Medulla oblongata (tissue), 1 donor: Measurements from ENCODE around the gene CD69.

Source experiments
- DNase-seq: peaks from one replicate; pipeline ENCODE4 v3.0.0-alpha.2; 2015; ENCODE audit errors: extremely low spot score

The CD69 gene

GRCh38 chr12:9760699-9761418, at the start of gene CD69:
TSS of gene CD69 (minus strand) at chr12:9760901. CDS start at chr12:9760820, 81 bp downstream.
- DNase-seq: peak; percentile 74

DNA sequence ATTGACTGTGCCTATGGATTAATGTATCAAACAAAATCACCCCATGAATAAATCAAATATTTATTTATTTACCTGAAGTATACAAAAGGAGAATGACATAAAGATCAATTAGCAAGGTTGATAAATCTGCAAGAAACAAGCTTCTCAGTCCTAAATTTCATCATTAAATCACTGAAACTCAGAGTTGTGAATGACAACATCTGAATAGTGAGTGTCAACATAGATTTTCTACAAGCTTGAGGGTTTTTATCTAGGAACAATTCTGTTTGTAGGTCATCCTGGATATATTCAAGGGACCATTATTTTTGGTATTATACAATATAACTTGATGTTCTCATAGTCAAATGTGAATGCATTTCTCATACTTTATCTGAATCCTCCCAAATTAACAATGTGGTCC, 49.2 kb upstream of the CD69 start:
- no peak for DNase-seq

DNA sequence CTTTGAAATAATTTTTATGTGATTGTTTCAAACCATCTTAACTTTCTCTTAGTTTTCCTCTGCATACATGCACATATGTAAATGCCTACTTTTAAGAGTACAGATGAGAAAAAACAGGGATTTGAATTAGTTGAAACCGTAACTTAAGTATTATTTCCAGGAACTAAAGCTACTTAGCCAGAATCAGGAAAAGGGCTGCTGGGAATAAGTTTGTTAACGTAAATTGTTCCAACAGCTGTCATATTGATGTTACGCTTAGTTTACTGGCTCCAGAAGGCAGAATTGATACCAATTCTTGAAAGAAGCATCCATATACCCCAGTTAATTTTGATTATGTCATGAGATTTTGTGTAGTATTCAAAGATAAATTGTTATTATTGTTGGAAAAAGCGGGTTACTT, 48.6 kb upstream of the CD69 start:
- no peak for DNase-seq

GRCh38 chr12:9808504-9808903, 47.8 kb upstream of the CD69 start:
- DNase-seq: no peak

DNA sequence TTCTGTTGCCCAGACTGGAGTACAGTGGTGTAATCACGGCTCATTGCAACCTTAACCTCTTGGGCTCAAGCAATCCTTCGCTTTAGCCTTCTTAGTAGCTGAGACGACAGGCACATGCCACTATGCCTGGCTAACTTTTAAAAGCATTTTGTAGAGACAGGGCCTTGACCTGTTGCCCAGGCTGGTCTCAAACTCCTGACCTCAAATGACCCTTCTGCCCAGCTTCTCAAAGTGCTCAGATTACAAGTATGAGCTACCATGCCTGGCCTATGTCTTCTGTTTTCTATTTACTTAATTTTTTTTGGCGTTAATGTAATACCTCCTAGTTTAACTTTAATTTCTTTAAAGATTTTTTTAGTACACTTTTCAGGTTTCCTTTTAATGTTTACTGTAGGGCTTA, 46.0 kb upstream of the CD69 start:
- DNase-seq: no peak

- no peak for DNase-seq
Measured at GRCh38 chr12:9805883-9806282, 45.2 kb upstream of the CD69 start.

- DNase-seq: no peak
Measured at GRCh38 chr12:9799961-9800360, 39.3 kb upstream of the CD69 start.

DNA sequence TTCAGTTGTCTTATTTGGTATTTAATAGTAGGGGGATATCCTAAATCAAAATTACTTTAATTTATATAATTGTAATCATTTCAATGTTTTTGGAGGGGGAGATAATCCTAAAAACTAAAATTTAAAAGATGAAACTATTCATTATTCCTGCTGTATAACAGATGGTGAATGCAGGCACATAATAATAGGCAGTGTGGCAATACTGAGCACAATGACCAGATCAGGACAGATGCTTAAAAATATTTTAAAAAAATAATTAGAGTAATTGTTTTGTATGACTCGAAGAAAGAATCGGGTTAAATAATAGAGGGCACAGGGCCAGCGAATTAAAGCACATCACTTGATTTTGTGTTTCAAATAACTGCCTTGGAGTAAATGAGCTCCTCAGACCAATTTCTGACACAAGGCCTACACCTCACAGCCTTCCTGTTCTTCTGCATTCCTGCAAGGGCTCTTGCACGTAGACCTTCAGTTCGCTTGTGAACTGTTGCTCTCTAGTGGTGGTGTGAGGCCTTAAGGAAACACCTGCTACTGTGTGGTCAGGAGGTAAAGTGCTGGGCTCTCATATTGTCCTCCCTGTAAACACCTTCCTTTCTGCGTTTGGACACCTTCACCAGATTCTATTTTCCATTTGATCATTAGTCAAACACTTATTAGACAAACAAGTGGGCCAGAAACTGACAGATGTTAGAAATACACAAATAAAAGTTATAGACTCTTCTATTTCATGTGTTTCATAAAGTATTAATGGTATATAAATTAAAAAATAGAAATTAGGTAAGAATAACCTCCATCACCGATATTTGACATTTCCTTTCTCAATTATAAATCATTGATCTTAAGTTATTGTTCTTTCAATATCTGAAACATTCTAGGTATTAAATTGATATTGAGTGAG, 37.3 kb upstream of the CD69 start:
- DNase-seq: peak; percentile 65

GRCh38 chr12:9796971-9797370, 36.3 kb upstream of the CD69 start:
- DNase-seq: no peak

GRCh38 chr12:9796346-9796745, 35.6 kb upstream of the CD69 start:
- no peak for DNase-seq

DNA sequence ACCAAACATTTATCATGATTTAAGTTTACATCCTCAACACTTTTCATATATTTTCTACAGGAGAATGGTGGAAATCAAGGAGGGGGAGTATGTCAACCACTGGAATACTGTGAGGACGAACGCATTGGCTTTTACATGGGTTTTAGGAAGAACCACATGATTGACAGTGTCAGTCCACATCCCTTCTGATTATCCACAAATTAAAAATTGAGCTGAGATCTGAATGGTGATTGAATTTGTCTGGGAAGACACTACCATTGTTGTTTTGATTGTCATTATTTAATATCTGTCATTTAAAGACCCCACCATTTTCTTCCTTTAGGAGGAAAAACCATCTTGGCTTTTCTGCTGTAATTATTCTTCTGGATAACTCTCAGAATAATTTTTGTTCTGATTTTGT, 35.2 kb upstream of the CD69 start:
- no peak for DNase-seq

DNA sequence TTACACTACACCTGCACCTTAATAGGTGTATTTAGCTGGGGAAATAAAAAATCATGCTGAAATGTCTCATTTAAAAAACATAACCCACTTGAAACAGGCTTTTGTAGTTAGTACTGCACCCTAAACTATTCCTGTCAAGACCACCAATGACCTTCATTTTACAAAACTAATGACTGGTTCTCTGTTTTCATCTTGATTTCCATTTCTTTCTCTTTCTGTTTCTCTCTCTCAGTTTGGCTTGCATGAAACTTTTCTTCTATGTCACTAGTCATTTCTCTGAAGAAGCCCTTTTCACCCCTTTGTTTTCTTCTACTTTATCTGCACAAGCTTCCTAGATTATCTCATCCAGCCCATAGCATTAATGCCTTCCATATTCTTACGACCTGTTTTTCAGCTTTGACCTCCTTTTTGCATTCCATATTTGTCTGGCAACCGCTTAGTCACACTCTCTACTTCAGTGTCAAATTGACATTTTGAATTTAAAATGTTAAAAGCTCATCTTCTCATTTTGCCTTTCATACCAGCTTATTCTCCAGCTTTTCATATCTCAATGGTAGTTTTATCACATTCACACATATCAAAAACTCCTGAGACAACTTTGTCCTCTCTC, 33.9 kb upstream of the CD69 start:
- no peak for DNase-seq

DNA sequence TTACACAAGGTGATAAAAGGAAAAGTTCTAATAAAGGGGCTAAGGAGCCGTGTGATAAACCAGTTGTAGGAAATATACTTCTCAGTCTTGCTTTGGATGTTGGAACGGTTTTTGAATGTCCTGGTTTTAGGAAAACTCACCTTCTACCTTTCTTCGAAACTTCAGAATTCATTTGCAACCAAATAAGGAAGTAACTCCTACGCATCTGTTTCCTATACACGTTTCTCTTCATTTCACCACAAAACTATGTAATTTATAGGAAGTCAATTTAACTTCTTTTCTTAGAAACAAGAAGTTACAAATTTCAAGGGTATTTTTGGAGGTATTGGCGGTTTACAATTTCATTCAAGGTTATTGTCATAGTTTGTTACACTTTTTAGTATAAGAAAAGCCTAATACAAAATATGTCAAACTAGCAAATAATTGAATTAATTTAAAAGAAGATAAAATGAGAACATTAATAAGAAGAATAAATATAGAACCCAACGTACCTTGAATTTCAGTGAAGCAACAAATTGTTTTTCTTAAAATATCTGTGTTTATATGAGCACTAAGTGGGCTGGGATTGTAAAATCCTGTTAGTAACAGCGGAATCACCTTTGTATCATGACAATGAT, 33.2 kb upstream of the CD69 start:
- DNase-seq: no peak

DNA sequence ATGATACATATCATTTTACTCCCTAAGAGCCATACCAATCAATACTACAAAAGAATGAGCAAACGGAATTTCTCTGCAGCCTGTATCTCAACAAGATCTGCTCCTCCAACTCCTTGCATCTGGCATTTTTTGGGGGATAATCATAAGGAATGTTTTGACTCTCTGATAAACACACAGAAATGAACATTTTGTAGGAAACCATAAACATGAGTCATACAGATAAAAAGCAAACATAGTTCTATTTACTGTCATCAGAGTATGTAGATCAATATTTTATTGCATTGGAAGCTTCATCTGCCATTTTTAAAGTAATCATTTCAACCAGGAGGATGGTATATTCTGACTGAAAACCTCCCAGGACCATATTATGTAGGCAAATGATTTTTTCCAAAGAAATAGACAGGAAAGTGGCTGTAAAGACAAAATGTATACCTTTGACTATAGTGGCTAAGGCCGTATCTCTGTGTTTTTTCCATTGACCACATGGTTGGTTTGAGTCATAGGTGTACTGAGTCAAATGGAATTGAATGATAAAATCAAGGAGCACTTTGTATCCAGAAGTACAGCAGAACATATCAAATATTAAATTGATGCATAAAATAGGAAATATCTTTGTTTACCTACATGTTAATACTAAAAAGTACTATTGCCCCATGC, 32.4 kb upstream of the CD69 start:
- no peak for DNase-seq

- no peak for DNase-seq
Measured at GRCh38 chr12:9792185-9792900, 31.6 kb upstream of the CD69 start.

DNA sequence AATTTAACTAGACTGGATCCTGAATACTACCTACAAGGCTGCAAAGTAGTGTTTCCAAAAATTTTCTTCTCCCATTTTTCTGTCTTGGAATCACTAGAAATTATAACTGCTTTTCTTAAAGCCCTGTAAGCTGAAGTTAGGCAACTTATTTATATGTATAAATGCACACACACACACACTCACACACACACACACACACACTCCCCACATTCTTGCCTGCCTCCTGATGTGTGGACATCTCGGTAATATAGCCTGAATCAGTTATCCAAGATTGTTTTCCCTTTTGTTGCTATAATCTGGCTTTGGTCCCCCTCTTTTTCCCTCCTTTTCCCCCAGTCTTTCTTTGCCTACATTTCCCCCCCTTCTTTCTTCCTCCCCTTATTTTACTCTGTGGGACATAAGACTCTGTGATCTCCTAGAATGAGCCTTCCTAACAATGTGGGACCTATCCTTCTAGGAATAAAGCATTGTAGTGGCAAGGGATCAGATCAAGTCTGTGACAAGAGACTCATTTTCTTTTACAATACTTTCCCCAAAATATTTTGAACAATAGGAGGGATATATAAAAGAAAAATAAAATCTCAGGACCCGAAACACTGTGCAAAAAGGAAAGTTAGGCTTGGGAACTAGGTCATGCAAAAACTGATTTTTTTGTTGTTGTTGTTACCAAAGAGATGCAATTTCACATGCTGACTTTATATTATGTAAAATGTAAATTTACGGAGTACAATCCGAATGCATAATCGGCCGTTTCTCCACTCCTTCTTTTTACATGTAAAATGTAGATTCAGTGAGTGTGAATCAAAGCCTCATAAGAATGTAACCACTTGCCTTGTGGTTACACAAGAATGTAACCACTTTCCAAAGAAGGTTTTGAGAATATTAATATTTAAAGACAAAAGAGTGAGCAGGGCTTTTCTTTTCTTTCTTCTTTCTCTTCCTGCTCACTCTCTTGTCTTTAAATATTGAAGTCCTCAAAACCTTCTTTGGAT, 26.3 kb upstream of the CD69 start:
- DNase-seq: no peak

GRCh38 chr12:9784816-9785215, 24.1 kb upstream of the CD69 start:
- no peak for DNase-seq

- no peak for DNase-seq
Measured at GRCh38 chr12:9784326-9784725, 23.6 kb upstream of the CD69 start.

- DNase-seq: no peak
Measured at GRCh38 chr12:9782547-9783382, 22.1 kb upstream of the CD69 start.
